HG02759 (cell line): ENCODE data around the gene HSDL2.

Source experiments
- ATAC-seq: cut with Tn5 transposase; IDR thresholded peaks from one replicate; pipeline ENCODE4 v1.9.1; 2021; ENCODE audit warnings: mild to moderate bottlenecking, moderate library complexity; ENCODE audit not compliant: unreplicated experiment

HSDL2 gene

DNA sequence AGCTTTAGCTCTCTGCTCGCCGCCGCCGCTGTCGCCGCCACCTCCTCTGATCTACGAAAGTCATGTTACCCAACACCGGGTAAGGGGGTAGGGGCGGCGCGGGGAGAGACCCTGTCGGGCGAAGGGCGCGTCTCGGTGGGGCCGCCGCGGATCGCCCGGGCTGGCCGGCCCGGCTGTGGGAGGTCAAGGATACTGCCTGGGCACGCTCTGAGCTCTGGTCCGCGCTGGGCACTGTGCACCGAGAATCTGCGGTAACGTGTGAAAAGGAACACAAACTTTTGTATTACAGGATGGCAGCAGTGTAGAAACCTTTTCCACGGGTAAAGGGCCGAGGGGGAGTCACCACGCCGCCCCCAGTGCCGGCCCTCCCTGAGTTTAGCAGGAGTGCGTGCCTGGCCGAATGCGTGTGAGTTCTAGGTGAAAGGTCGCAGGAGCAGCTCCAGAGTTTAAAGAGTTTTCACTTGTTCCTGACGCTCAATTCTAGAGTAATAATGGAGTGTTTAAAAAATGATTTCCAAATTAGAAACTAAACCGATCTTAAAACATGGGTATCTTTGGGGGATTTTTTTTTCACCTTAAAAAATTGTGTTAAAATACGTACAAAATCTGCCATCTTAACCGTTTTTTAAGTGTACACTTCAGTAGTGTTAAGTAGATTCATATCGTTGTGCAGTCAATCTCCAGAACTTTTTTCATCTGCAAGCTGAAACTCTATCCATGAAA is at the start of gene HSDL2:
Gene HSDL2, plus strand, starts transcription at position 7 of the 723 bp plus-strand sequence. Its CDS starts 56 bp downstream, at position 63.
- peak; percentile 26 for ATAC-seq

DNA sequence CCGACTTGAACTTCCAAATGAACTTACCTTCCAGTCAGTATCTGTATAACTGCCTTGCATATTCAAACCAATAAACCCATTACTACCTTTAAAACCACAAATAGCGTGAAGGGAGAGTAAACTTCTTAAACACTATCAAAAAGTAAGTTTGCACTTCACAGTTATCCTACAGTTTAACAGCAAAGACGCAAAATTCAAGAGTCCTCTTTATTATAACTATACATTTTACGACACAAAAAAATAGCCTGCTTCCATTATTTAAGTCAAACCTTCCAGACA is 48.3 kb upstream of the HSDL2 start:
- no peak for ATAC-seq

DNA sequence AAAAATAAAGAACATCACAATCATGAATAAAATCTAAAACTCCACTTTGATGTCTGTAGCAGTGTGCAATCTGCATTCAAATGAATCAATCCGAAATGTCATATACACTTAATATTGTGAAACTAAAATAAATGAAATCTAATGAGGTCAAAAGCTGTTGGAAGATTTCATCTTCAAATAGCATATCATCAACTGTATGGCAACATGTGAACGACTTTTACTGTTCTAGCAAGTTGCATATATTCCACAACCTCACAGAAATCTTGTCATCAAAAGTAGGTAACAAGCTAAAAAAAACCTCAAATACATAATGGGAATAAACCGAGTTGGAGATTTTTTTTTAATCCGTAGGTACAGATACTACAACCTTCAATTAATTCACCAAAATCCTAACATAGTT is 47.7 kb upstream of the HSDL2 start:
- ATAC-seq = no peak

DNA sequence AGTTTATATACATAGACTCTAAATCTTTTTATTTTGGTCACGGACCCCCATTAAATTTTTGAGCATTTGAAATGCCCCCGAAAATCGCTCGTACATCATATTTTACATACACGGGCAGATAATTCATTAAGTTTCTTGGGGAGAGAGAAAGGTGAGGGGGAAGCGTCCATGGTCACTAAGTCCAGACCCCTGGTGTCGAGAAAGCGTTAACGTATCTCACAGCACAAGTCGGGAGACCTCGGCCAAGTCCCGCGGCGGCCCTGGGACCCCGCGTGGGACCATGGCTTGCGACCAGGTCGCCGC is 47.3 kb upstream of the HSDL2 start:
- no peak for ATAC-seq

DNA sequence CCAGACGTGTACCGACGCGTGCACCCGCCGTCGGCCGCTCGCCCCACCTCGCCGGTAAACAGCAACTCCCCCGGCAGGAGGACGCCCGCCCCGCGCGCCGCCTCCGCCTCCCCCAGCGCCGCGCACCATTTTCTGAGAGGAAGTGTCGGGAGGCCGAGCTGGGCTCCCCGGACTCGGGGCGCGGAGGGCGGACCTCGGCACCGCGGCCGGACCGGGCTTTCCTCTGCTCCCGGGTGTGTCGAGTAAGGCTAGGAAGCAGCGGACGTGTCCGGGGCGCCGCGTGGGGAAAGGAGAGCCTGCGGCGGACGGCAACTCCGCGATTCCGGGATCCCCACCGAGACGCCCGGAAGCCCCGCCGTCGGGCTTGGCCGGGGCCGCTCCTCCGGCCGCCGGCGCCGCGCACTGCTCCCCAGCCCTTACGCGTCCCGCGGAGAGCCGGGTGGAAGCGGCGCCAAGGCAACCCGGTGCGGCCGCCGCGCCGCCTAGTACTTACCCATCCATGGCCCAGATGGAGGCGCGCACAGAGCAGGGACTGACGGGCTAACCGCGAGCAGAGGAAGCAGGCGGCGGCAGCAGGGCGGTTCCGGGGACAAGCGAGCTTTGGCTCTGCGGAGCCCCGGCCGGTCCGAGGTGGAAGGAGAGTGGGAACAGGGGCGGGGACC is 46.8 kb upstream of the HSDL2 start, which contains the start of gene PTBP3:
Gene PTBP3, minus strand, starts transcription at position 643 of the 662 bp plus-strand sequence. CDS start 35,754 bp downstream, outside the sequence.
- peak; percentile 62 for ATAC-seq

DNA sequence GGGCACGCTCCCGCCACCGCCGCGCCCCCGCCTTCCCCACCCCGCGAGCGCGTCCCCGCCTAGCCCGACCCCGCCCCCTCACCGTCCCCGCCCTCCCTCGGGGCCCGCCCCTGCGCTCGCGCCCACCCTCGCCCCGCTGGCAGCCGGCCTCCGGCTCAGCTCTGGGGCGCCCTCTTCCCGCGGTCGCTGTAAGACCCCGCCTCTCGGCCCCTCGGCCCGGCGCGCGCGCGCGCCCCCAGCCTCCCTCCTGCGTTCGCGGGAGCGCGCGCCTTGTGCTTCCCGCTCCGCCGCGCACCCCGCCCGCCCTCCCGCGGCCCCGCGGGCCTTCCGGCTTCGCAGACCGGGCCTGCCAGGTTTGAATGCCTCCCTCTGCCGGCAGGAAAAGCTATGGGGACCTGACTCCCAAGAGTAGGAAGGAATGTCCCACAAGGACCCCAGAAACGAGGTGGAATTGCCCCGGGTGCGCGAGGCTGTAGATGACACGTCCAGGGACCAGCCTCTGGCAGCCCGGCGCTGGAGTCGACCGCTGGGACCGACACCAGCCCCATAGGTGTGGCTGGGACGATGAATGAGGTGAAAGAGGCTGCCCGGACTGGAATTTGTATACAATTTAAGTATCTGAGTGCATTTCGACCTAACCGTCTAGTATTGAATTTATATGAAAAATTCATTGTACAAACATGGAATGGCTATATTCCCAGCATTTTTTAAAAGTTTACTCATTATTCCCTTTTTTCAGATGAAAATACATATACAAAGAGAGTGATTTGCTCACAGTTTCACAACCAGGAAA is 46.1 kb upstream of the HSDL2 start:
- ATAC-seq = peak; percentile 82

DNA sequence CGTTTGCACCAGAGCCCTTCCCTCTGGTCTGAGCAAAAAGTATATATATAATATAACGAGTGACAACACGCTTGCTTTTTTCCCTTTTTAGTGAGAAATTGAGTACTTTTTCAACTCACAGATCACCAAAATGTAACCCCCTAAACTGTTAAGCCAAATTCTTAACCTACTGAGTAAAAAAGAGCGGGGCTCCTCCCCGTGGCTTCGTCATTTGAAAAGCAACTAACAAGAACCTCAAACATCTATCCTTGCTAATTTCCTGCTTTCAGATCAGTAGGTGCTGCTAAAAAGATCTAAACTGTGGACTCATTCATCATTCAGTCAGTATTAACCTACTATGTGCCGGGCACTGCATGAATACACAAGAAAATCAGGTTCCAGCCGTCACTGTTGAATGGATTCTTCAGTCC is 45.5 kb upstream of the HSDL2 start:
- ATAC-seq = no peak

DNA sequence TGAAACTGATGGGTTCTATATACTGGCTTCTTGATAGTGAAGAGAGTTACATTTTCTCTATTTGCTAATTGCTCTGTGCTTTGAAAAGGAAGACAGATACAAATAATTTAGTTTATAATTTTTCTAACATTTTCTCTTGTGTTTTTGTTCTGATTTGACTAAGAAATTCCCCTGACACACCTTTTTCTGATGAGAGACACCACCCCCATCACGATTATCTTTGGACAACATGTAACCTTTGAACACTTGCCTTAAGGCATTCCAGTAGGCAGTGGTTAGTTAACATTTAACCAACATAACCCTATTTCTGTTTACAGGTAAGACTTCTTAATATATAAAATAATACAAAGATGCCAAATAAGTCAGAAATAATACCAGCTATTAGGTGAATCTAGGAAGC is 42.4 kb upstream of the HSDL2 start:
- no peak for ATAC-seq

DNA sequence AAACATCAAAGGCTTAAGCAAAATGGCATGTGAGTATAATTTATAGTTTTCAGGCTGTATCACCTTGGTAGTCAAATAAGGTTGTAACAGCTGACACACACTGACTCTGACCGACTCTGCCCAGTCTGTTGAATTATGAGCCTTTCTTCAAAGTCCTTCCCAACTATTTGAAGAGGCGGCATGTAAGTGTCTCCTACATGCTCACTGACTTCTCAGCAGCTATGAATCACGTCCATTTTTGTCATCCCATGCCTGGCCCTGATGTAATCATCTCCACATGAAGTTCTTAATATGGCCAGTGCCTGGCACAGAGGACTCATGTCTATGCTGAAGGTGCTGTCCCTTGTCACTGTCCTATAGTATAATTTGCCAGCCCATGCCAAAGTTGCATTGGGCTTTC is 41.3 kb upstream of the HSDL2 start:
- no peak for ATAC-seq

DNA sequence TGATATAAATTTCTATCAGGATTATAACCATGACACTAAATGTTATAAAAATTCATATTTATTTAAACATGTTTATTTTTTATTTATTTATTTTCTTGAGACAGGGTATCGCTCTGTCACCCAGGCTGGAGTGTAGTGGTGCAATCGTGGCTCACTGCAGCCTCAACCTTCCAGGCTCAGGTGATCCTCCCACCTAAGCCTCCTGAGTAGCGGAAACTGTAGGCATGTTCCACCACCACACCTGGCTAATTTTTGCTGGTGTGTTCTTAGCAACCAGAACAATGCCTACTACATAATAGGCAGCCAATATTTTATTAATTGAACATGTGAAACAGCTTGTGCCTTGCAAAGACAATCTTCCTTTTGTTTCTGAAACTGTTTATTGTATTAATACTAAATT is 40.0 kb upstream of the HSDL2 start:
- ATAC-seq = no peak

DNA sequence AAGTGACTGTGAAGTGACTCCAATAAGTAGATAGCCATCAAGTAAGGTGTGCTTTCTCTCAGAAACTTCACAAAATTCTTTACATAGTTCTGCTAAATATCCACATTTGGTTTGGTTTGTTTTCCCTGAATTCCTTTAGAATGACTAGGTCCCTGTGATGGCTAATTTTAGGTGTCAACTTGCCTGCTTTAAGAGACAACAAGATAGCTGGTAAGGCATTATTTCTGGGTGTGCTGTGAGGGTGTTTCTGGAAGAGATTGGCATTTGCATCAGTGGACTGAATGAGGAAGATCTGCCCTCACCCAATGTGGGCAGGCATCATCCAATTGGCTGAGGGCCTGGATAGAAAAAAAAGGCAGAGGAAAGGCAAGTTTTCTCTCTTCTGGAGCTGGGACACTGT is 38.2 kb upstream of the HSDL2 start:
- ATAC-seq = no peak

DNA sequence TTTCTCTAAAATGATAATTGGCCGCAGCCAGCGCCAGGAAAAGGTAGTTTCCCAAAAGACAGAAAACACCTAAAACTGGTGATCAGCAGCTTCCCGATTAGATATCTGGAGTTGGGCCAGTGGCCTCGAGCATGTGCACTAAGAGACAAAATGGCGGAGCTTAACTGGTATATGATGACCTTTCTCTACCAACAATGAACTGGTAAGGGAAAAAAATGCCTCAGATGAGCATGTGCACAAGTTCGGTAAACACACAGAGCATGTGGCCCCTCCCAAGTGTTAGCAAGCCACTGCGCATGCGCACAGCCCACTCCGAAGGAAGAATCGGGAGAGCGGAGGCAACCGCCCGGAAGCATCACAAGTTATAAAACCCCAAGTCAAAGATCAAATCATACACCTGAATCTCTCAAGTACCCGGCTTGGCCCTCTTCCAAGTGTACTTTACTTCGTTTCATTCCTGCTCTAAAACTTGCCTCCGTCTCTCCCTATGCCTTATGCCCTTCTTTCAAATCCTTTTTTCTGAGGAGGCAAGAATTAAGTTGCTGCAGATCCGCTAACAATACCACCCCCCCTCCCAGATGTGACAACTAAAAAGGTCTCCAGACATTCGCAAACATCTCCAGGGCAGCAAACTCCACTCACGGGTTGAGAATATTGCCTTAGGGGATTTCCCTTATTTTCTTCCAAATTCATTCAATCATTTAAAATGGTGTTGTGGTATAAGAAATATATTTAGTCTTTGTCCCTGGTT is 31.5 kb upstream of the HSDL2 start:
- peak; percentile 70 for ATAC-seq

DNA sequence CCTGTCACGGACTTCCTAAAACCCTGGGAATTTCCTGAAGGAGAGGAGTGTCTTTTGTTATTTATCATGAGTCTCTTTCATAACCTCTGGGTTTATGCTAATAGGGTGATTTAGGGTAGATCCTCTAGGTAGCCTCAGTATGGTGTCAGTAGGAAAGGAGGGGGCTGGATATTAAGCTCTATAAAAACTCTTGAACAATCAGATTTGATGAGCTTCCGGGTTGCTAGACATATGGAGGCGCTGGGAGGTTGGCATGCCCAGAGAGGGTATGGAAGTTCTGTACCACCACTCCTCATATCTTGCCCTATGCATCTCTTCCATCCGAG is 30.9 kb upstream of the HSDL2 start:
- no peak for ATAC-seq

DNA sequence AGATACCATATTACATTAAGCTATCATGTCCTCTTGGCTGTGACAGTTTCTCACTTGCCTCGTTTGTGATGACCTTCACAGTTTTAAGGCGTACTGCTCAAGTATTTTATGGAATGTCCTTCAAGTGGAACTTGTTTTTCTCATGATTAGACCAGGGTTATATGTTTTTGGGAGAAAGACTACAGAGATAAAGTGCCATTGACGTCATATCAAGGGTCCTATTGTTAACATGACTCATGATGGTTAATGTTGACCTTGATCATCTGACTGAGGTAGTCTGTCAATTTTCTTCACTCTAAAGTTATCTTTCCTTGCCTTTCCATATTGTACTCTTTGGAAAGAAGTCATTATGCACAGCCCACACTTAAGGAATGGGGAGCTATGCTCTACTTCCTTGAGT is 28.7 kb upstream of the HSDL2 start:
- ATAC-seq = no peak

DNA sequence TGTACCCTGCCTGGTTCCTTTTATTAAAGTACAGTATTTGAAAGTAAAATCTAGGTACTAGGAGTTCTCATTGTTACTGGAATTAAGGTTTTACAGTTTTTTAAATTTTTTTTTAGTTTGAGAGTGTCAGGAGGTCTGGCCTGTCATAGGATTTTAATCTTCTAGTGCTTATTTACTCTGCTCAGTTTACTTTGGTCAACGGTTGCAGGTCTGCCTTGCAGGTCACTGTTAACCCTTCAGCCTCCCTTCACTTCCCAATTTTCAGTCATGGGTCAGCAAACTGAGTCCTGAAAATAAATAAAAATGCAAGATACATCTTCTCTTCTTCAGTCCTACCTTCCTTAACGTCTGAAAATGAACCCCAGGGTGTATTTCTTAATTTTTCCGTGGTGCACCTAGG is 27.7 kb upstream of the HSDL2 start:
- no peak for ATAC-seq

DNA sequence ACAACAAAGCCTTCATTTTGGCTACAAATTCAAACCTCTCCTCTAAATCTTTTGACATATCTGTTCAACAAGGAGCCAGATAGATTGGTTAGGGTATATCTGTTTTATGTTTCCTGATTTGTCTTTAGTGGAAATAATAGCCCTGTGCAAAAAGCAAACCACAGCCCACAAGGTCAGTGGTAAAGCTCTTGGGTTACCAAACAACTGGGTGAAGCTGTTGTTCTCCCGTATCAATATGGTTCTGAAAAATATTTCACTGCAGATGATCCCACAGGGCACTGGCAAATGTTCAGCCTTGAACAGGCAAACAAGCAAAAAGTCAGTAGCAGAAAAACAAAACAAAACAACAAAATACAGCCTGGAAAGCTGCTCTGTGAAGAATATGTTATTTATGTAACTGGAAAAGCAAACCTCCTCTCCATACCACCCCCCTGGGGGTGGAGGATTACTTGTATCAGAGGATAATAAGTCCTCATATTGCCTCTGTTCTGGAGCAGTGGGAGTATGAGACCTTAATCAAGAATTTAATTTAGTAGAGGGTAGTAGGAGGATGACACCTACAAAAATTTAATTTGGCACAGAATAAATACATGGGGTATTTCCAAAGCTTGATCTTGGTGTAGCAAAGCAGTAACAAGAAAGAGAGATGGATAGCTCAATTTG is 25.7 kb upstream of the HSDL2 start:
- no peak for ATAC-seq

DNA sequence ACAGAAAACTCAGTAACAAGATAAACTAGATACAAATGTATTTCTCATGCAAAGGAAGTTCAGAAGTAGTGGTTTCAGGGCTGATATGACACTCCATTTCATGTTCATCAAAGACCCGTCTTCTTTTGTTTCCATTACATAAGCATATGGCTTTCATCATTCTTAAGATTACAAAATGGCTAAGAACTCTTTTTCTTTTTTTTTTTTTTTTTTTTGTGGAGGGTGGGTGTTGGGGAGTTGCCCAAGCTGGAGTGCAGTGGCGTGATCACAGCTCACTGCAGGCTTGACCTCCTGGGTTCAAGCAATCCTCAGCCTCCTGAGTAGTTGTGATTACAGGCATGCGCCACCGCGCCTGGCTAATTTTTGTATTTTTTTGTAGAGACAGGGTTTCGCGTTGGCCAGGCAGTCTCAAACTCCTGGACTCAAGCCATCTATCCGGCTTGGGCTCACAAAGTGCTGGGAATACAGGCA is 24.4 kb upstream of the HSDL2 start:
- no peak for ATAC-seq

DNA sequence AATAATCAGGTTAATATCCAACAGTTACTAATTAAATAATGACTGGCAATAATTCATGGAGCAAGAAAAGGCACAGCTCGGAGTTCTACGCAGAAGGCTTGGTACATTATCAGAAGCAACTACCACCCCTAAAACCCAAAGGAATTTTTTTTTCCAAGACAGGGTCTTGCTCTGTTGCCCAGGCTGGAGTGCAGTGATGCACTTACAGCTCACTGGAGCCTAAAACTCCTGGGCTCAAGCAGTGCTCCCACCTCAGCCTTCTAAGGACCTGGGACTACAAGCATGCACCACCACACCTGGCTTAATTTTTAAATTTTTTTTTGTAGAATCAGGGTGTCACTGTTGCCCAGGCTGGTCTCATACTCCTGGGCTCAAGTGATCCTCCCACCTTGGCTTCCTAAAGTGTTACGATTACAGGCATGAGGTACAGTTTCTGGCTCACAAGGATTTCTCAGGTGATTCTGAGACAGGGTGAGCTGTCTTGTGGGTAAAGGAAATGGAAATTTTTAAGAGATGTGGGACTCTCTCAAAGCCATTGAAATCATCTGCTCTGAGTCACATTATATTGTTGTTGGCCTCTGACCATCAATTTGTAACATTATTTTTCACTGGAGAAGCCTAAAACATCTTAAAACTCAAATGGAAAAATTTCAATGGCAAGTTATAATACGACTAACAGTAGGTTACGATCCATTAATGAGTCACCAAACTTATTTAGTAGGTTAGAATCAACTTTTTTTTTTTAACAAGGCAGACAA is 19.7 kb upstream of the HSDL2 start:
- no peak for ATAC-seq

DNA sequence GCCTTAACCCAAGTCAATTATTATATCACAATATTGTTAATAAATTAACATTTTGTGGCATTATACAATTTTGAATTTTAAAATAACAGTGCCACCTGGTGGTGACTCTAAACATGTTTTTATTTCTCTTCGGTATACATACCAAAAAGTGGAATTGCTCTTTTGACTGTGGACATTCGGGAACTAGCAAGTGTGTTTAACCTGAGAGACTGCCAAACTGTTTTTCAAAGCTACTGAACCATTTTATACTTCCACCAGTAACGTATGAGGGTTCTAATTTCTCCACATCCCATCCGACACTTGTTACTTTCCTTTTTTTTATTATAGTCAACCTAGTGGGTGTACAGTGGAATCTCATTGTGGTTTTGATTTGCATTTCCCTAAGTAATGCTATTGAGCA is 18.3 kb upstream of the HSDL2 start:
- no peak for ATAC-seq

DNA sequence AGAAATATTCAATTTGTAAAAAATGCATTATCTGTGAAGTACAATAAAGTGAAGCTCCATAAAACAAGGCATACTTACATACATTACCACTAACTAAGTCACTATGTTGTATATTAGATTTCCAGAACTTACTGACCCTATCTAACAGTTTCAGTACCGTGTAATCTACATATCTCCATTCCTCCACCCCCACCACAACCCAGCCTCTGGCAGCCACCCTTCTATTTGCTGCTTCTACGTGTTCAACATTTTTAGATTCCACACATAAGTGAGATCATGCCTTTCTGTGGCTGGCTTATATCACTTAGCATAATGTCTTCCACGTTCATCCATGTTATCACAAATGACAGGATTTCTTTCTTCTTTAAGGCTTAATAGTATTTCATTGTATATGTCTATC is 15.1 kb upstream of the HSDL2 start:
- no peak for ATAC-seq
